Astrocyte (in vitro differentiated cells and primary cell): Measurements from ENCODE around the gene PPP1R15B. TPM values are rescaled to one million over a fixed set of nuclear protein-coding genes. Genes with fewer than 3 reads are reported as not detected.

Source experiments
- DNase-seq: peaks from one replicate; pipeline ENCODE4 v3.0.0-alpha.2; 2010; ENCODE audit warnings: low read depth
- FAIRE-seq: peaks from 2 replicates; lab custom pipeline; 2011; peaks lifted over from hg19 to GRCh38; lab: Jason Lieb, UNC
- H2AFZ ChIP-seq: 2 replicates; pipeline ENCODE4 v1.6.0; 2012; ENCODE audit warnings: low read depth, low read length, inconsistent platforms
- H3K27ac ChIP-seq: 2 replicates; pipeline ENCODE4 v1.5.1; 2011; ENCODE audit warnings: low read depth, low read length, inconsistent platforms
- H3K27me3 ChIP-seq: 2 replicates; pipeline ENCODE4 v1.6.0; 2011; ENCODE audit warnings: low read length, inconsistent platforms; ENCODE audit not compliant: insufficient read depth
- H3K36me3 ChIP-seq: 2 replicates; pipeline ENCODE4 v1.5.1; 2011; ENCODE audit warnings: low read length, inconsistent platforms; ENCODE audit not compliant: insufficient read depth
- H3K4me1 ChIP-seq: 2 replicates; pipeline ENCODE4 v1.5.1; 2011; ENCODE audit warnings: low read length, inconsistent platforms; ENCODE audit not compliant: insufficient read depth
- H3K4me2 ChIP-seq: 2 replicates; pipeline ENCODE4 v1.6.0; 2012; ENCODE audit warnings: low read length, inconsistent platforms
- H3K4me3 ChIP-seq: 2 replicates; pipeline ENCODE4 v1.5.1; 2011; ENCODE audit warnings: low read depth, mild to moderate bottlenecking, low read length, inconsistent platforms; ENCODE audit not compliant: insufficient read depth
- H3K79me2 ChIP-seq: 2 replicates; pipeline ENCODE4 v1.6.0; 2012; ENCODE audit warnings: mild to moderate bottlenecking, low read length, inconsistent platforms; ENCODE audit not compliant: insufficient read depth
- H3K9ac ChIP-seq: 2 replicates; pipeline ENCODE4 v1.6.0; 2012; ENCODE audit warnings: mild to moderate bottlenecking, low read length, inconsistent platforms
- H3K9me3 ChIP-seq: 2 replicates; pipeline ENCODE4 v1.5.1; 2012; ENCODE audit warnings: low read depth, mild to moderate bottlenecking, low read length, inconsistent platforms; ENCODE audit not compliant: insufficient read depth
- H4K20me1 ChIP-seq: 2 replicates; pipeline ENCODE4 v1.6.0; 2012; ENCODE audit warnings: low read length, inconsistent platforms; ENCODE audit not compliant: insufficient read depth
- H3K27ac Mint-ChIP-seq: one replicate; pipeline ENCODE4 v1.8.0; 2021; ENCODE audit warnings: mild to moderate bottlenecking, mixed read lengths; ENCODE audit not compliant: unreplicated experiment
- H3K27me3 Mint-ChIP-seq: one replicate; pipeline ENCODE4 v1.8.0; 2021; ENCODE audit warnings: low read depth, mixed read lengths; ENCODE audit not compliant: unreplicated experiment
- H3K36me3 Mint-ChIP-seq: one replicate; pipeline ENCODE4 v1.8.0; 2021; ENCODE audit warnings: low read depth, mixed read lengths; ENCODE audit not compliant: unreplicated experiment
- H3K4me1 Mint-ChIP-seq: one replicate; pipeline ENCODE4 v1.8.0; 2021; ENCODE audit warnings: low read depth, mixed read lengths; ENCODE audit not compliant: unreplicated experiment
- H3K4me3 Mint-ChIP-seq: one replicate; pipeline ENCODE4 v1.8.0; 2021; ENCODE audit warnings: mild to moderate bottlenecking, moderate library complexity, mixed read lengths; ENCODE audit not compliant: unreplicated experiment
- H3K9me3 Mint-ChIP-seq: one replicate; pipeline ENCODE4 v1.8.0; 2021; ENCODE audit warnings: mild to moderate bottlenecking, mixed read lengths; ENCODE audit not compliant: unreplicated experiment
- CTCF ChIP-seq: IDR thresholded peaks from 2 replicates; pipeline ENCODE4 v1.5.1; 2011; ENCODE audit warnings: low read depth, mild to moderate bottlenecking, inconsistent platforms, low read length, moderate library complexity; ENCODE audit not compliant: insufficient read depth
- EZH2 ChIP-seq: IDR thresholded peaks from 2 replicates; pipeline ENCODE4 v1.6.1; 2012; ENCODE audit warnings: mild to moderate bottlenecking, low read length, inconsistent platforms; ENCODE audit not compliant: insufficient read depth
- total RNA-seq: library from RNA; stranded (reverse); gene quantifications from 2 replicates; pipeline ENCODE4 v1.2.1, GENCODE V29; 2021

The PPP1R15B gene
- total RNA-seq, 1 donor from 2014 or later = 38.8 TPM

GRCh38 chr1:204451352-204452124, 39.9 kb upstream of the PPP1R15B start:
- no peak overlapping the region for H3K9ac ChIP-seq
- H3K4me3 Mint-ChIP-seq = no peak overlapping the region
- H3K9me3 ChIP-seq = no peaks in the 10 kb centered on the region
- peaks cover 37% of the 10 kb centered on the region for H3K36me3 Mint-ChIP-seq
- H3K27me3 ChIP-seq = no peaks in the 10 kb centered on the region
- H3K9me3 Mint-ChIP-seq = no peaks in the 10 kb centered on the region
- H3K4me3 ChIP-seq = no peak overlapping the region
- no peaks in the 10 kb centered on the region for H3K4me1 Mint-ChIP-seq
- H3K79me2 ChIP-seq = no peaks in the 10 kb centered on the region
- no peaks in the 10 kb centered on the region for H3K36me3 ChIP-seq
- peaks cover 5% of the 10 kb centered on the region for H3K27me3 Mint-ChIP-seq
- no peak overlapping the region for H2AFZ ChIP-seq
- TF ChIP-seq EZH2 = no peak
- no peak for TF ChIP-seq CTCF
- no peak overlapping the region for H3K27ac ChIP-seq
- H3K4me2 ChIP-seq = no peak overlapping the region
- H4K20me1 ChIP-seq = no peaks in the 10 kb centered on the region
- H3K4me1 ChIP-seq = no peaks in the 10 kb centered on the region
- no peak overlapping the region for H3K27ac Mint-ChIP-seq
- FAIRE-seq (no peak), DNase-seq (no peak)

- FAIRE-seq = no peak
- Mint-ChIP-seq H3K9me3 (no peaks in the 10 kb centered on the region), H3K36me3 (peaks cover 40% of the 10 kb centered on the region), H3K27me3 (peaks cover 6% of the 10 kb centered on the region), H3K4me1 (no peaks in the 10 kb centered on the region), H3K27ac (no peak overlapping the region), H3K4me3 (no peak overlapping the region)
- Histone ChIP-seq H3K9ac (no peak overlapping the region), H3K79me2 (no peaks in the 10 kb centered on the region), H3K4me1 (no peaks in the 10 kb centered on the region), H3K4me3 (no peak overlapping the region), H3K27me3 (no peaks in the 10 kb centered on the region), H3K27ac (no peak overlapping the region), H3K9me3 (no peaks in the 10 kb centered on the region), H3K4me2 (no peak overlapping the region), H4K20me1 (no peaks in the 10 kb centered on the region), H2AFZ (no peak overlapping the region), H3K36me3 (no peaks in the 10 kb centered on the region)
- TF ChIP-seq EZH2 (no peak), CTCF (no peak)
- DNase-seq = no peak
Measured at GRCh38 chr1:204450461-204451257, 39.0 kb upstream of the PPP1R15B start.
